HG03575 (cell line): Measurements from ENCODE around the gene PNKD.
"Not testable (repeated sequence)": the region's sequence is repeated elsewhere in the genome, so short reads cannot be mapped to it uniquely, and the experiment has no call there.

Experiments
- ATAC-seq: cut with Tn5 transposase; IDR thresholded peaks from one replicate; pipeline ENCODE4 v1.9.1; 2021; ENCODE audit not compliant: unreplicated experiment, insufficient number of reproducible peaks, low FRiP score; ENCODE audit errors: extremely low read depth

The PNKD gene

GRCh38 chr2:218310853-218311540 is 40.7 kb downstream of the PNKD start:
- no peak for ATAC-seq

- not testable (repeated sequence) for ATAC-seq
These were observed 41.4 kb downstream of the PNKD start for GRCh38 chr2:218311541-218312266.

GRCh38 chr2:218312267-218312756 is 42.0 kb downstream of the PNKD start:
- no peak for ATAC-seq

GRCh38 chr2:218313356-218313755 is 43.0 kb downstream of the PNKD start:
- no peak for ATAC-seq

GRCh38 chr2:218314764-218315163 is 44.4 kb downstream of the PNKD start:
- not testable (repeated sequence) for ATAC-seq

- ATAC-seq = no peak
These were observed 45.1 kb downstream of the PNKD start for GRCh38 chr2:218315397-218315796.

GRCh38 chr2:218317303-218317630 is 46.9 kb downstream of the PNKD start:
- no peak for ATAC-seq

GRCh38 chr2:218317835-218318234 is 47.5 kb downstream of the PNKD start:
- no peak for ATAC-seq

GRCh38 chr2:218318241-218318640 is 47.9 kb downstream of the PNKD start:
- ATAC-seq = no peak

- no peak for ATAC-seq
These were observed 49.6 kb downstream of the PNKD start for GRCh38 chr2:218319813-218320365.

GRCh38 chr2:218320704-218321336 is 50.5 kb downstream of the PNKD start:
- ATAC-seq = no peak

- ATAC-seq = no peak
These were observed 52.6 kb downstream of the PNKD start for GRCh38 chr2:218322768-218323525.

GRCh38 chr2:218323526-218324472 is 53.5 kb downstream of the PNKD start:
- ATAC-seq = no peak

GRCh38 chr2:218325566-218326160 is 55.3 kb downstream of the PNKD start:
- ATAC-seq = no peak

- no peak for ATAC-seq
These were observed 56.0 kb downstream of the PNKD start for GRCh38 chr2:218326315-218326714.

GRCh38 chr2:218327451-218328210 is 57.3 kb downstream of the PNKD start:
- ATAC-seq = no peak

- no peak for ATAC-seq
These were observed 58.0 kb downstream of the PNKD start for GRCh38 chr2:218328294-218328693.
